Endothelial cell of umbilical vein (primary cell): ENCODE results near the gene TTYH3.

Source experiments
- CTCF ChIP-seq, 2 donors: IDR thresholded peaks; 1 replicate in 1 of 2; 2 replicates in 1 of 2; pipeline ENCODE4 v1.5.1; 2011; ENCODE audit warnings: low read length in 2 of 2, mild to moderate bottlenecking in 2 of 2, moderate library complexity in 2 of 2, control low read depth in 1 of 2, inconsistent platforms in 1 of 2, low read depth in 1 of 2; ENCODE audit not compliant: insufficient read depth in 1 of 2; ENCODE audit errors: extremely low read depth in 1 of 2
- EZH2 ChIP-seq: IDR thresholded peaks from 2 replicates; pipeline ENCODE4 v1.6.1; 2012; ENCODE audit warnings: borderline replicate concordance, low read depth, mild to moderate bottlenecking, moderate library complexity, low read length, inconsistent platforms; ENCODE audit not compliant: severe bottlenecking
- GATA2 ChIP-seq: IDR thresholded peaks from 2 replicates; pipeline ENCODE4 v1.7.0; 2011; ENCODE audit warnings: low read depth, mild to moderate bottlenecking, moderate library complexity, mixed read lengths, low read length; ENCODE audit not compliant: insufficient read length, insufficient read depth
- MAX ChIP-seq: IDR thresholded peaks from 2 replicates; pipeline ENCODE4 v1.6.1; 2011; ENCODE audit not compliant: insufficient read depth, insufficient read length
- POLR2A ChIP-seq: IDR thresholded peaks from 2 replicates; pipeline ENCODE4 v1.6.1; 2012; ENCODE audit warnings: low read depth, mild to moderate bottlenecking, control low read depth, low read length
- POLR2AphosphoS5 ChIP-seq: IDR thresholded peaks from 2 replicates; pipeline ENCODE4 v1.6.1; 2012; ENCODE audit warnings: low read depth, mild to moderate bottlenecking, control low read depth, low read length, moderate library complexity; ENCODE audit not compliant: insufficient read depth

GRCh38 chr7:2661602-2662272, 30.0 kb downstream of the TTYH3 start:
- TF ChIP-seq POLR2AphosphoS5 (no peak), CTCF (IDR thresholded peaks at IDR 0.05; ENCODE audit: extremely low read depth in 1 of 2, insufficient read depth in 1 of 2, low read depth in 1 of 2, low read length in 2 of 2) (peak in 1 of 2 donors; percentile 2), MAX (no peak), EZH2 (no peak), GATA2 (no peak), POLR2A (no peak)
